Measurements from ENCODE around the gene C4orf51.

The C4orf51 gene

DNA sequence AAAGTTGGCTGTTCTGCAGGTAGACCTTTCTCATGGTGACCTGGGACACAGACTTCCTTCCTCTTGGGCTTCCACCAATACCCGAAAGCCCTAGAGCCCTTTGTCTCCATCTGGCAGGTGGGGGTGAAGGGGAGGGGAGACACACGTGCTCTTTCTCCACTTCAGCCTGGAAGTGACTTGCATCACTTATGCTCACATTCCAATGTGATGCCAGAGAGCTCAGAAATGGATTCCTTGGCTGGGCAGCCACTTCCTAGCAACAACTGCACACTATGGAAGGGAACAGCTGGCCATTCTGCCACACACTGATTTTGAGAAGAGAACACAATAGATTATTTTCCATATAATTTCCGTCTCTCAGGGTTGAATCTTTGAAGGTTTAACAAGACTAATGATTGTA is 36.3 kb downstream of the C4orf51 start:
- DNase-seq, result no peak

DNA sequence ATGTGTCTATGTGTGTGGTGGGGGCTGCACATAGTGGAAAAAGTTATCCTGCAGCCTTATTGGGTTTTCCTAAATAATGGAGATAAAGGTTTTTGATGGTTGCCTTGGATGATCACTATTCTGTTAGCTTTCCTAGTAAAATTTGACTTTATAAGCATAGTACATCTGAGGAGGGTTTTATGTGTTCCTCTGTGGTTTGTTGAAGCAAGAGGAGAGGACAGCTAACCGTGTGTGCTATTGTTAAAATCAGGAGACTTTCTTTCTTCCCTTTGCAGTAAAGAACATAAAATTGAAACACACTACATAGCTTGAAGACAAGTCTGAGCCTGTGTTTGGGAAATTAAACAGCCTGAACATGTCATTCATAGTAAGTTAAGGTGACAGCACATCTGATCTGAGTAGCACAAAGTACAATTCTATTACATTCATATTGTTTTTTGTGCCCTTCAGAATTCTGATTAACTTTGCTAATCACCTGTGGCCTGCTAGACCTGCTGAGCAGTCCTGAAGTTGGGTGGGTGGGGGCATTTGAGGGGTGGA is 36.8 kb downstream of the C4orf51 start:
- no peak for DNase-seq

DNA sequence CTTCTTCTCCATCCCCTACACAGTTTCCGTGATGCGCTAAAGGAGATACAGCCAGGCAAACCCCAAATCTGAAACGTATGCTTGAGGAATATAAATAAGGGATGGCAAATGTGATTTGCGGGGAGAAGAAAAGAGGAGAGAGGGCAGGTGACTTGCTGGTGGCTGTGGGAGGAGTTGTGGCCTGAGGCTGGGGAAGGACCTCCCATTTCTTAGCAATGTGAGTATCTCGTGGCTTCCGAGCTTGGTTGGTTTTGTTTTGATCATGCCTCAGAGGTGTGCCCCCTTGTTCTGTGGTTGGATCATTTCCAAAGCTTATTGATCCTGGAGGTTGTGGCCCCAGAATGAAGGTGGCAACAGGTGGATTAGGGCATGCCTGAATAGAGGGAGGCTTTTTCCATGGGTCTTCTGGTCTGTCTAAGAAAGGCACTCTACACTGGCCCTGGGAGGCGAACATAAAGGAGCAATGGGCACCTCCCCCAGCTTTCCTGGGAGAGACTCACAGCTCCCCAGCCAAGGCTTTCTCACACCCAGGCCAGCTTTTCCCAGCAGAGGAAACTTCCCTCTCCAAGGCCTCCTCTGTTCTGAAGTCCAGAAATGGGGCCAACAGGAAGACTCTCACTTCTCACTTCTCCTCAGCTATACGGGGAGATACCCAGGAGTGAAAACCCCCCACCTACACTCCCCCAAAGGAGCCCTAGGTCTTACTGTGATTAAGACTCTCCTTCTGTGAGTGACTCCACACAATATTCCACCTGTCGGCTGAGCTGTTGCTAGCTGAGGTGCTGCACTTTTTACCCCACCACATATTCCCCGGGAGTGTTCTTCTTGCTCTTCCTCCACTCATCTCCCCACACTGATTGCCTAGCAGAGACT is 40.0 kb downstream of the C4orf51 start:
- DNase-seq, result no peak

DNA sequence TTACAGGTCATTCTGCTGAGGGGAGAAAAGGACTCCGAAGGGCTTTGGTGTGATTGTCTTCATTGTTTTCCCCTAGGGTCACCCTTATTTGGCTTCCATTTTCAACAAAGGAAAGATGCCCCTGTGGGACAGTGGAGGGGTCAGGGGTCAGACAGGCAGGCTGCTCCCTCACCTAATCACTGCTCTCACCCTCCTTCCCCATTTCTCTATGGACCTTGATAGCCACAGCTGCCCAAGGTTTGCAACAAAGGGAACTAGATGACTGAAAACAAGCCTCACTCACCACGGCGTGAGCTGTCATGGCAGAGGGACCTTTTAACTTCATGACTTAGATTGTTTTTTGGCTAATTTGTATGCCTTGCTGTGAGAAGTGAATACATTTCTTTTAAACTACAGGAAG is 40.7 kb downstream of the C4orf51 start:
- no peak for DNase-seq

DNA sequence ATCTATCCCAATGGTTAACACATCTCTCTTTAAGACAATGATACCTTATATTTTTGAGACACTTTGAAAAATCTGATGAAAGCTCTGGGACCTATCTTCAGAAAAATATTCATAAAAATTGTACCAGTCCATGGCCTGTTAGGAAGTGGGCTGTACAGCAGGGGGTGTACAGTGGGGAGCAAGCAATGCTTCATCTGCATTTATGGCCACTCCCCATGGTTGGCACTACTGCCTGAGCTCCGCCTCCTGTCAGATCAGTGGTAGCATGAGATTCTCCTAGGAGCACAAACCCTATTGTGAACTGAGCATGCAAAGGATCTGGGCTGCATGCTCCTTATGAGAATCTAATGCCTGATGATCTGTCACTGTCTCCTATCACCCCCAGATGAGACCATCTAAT is 42.6 kb downstream of the C4orf51 start:
- DNase-seq, result no peak

DNA sequence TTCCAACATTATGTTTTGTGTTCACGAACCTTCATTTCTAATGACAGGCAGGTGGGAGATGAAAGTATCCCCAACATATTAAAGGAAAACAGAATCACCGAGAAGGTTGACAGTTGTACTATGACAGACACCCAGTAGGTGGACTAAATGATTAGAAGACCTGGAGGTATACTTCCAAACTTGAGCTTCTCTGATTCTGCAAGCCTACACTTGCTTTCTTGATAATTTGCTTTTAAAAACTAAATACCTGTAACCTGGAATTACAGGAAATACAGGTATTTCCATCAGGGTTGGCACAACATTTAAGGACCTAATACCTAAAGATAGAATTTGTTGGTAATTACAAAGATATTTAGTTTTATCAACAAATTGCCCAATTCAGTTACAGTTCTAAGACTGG is 43.4 kb downstream of the C4orf51 start:
- DNase-seq, result no peak

DNA sequence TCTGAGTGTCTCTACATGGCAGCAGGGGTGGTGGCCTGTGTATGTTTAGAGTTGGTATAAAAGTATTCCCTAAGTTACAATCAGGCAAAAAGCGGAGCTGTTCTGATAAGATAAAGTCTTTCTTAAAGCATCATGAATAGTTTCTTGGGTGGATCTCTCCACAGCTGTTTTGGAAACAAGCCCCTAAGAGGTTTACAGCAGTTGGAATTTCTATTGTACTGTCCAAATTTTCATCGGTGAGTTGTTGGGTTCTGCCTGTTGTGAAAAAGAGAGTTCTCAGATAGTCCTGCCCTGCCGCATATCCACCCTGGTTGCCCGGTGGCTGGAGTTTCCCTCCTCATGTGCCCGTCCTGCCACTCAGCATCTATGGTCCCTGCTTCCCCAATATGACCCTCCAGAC is 50.1 kb downstream of the C4orf51 start:
- no peak for DNase-seq

DNA sequence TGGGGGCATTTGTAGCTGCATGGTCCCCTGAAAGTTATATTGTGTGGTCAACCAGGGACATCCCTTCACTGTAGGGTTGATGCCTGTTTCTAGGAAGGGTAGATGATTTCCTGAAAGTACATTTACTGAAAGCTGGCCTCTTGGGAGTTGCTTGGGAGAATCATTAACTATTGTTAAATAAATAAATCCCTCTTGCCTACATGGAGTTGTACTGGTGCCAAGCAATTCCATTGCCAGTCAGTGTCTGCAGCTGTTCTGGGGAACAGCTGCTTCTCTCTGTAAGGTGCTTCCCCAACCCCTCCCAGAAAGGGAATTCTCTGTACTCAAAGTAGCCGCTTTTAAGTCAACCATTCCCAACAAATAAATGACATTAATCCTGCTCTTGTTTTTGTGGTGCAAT is 51.1 kb downstream of the C4orf51 start:
- no peak for DNase-seq

DNA sequence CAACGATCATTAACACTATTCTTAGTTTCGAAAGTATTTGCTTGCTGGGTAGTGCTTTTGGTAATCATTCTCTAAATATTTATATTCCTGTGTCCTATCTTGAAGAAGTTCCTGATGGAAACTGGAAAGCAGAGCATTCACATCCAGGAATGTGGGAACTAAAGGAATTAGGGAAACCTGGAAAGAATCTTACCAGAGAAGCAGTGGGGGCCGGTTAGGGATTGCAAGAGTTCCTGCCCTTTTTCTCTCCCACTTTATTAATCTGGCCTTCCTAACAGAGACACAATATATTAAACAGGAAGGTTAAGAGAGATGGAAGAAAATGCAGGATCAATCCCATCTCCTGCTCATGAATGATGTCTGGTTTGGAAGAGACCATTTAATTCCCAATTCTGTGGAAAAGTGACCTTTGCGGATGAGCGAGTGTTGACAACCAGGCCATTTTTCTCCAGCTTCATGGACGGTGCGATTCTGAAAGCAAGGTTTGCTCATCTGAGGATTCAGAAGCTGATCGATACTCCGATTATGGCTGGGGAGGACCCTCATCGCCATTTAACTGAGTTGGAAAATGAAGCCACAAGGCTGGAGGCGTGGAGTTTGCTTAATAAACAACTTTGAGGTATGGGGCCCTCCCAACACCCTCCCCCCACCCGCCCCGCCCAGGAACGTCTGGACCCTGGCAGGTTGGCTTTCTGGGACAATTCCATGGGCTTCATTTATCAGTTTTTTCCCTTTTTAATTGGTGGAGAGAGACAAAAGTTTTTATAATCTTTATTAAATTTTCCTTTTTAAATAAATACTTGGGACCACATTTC is 52.3 kb downstream of the C4orf51 start:
- DNase-seq, result no peak

DNA sequence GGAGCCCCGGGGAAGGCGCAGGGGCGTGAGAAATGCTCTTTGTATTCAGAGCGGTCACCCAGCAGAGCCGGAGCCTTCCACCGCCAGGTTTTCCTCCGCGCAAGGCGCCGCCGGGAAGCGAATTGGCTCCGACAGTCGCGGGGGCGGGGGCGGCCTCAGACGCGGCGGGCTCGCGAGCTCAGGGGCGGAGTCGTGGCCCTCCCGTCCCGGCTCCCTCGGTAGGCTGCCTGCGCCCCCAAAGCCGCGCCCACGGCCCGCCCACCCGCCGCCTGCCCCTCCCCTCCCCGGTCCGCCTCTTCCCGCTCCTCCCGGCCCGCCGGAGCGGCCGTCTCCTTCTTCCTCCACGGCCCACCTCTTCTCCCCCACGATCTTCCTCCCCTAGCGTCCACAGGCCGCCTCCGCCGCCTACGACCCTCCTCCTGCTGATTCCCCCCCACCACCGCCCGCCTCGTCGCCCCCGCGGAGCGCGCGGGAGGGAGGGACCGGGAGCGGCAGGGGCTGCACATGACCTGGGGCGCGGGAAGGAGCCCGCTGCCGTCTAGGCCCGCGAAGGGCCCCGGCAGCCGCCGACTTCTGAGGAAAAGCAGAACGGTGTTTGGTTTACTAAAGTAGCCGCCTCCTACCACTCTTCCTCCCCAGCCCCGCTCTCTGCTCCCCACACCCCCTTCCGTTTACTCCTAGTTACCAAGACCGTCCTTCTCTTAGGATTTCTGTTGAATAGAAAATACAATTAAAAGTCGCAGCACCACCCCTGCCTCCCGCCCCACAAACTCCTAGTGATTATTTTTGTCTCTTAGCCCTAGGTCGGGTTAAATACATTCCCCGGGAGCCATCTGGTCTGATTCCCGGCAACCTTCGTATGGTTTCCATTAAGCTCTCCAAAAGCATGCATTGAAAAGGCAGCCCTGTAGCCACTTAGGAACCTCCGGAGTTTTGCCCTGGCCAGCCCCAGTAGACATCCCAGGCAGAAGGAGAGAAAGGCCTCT is 53.2 kb downstream of the C4orf51 start:
- peak; percentile 63 for DNase-seq

DNA sequence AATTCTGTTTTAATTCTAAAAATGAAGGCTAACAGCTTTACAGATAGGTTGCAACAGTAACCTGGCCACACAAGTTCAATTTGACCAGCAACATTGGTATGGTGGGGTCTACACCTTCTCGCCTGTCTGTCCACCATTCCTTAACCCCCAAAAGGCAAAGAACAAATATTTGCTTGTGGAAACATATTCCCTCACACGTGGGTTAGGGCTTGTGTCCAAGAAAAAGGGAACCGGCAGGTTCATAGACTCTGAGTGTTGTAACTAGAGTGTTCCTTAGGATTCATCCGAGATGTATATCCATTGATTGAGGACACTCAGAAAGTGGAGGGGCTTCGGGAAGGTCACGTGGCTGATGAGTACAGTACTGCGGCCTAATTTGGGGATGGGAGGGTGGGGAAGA is 54.1 kb downstream of the C4orf51 start:
- DNase-seq, result no peak

DNA sequence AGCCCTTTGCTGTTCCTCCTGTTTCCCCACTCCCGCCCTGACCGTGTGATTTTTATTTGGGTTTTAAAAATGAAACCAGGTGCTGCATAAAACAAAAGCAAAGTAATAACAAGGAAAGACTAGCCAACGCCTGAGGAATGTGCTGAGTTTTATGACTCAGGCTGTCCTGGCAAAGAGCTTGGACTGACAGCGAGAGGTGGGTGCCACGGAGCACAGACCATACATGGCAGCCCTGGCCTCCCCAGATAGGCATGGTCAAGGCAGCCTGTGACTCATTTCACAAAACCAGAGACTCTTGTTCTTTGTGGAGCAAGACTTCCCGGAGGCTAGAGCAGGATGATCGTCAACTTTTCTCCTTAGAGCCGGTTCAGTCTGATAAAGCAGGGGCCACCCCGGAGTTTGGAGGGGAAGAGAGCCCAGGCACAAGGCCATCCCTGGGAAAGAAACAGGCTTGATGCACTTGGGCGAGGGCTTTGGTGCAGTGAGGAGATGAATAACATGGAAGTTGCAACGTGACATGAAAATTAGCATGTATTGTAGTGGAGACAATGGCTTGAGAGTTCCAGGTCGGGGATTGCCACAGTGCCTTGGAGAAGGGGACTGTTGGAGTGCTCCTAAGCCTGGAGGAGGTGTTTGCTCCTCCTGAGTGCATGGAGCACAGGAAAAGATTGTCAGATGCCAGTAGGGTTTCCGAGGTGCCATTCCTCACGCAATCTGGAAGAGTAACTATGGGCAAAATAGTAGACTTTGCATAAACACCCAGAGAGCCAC is 54.8 kb downstream of the C4orf51 start:
- DNase-seq, result no peak

DNA sequence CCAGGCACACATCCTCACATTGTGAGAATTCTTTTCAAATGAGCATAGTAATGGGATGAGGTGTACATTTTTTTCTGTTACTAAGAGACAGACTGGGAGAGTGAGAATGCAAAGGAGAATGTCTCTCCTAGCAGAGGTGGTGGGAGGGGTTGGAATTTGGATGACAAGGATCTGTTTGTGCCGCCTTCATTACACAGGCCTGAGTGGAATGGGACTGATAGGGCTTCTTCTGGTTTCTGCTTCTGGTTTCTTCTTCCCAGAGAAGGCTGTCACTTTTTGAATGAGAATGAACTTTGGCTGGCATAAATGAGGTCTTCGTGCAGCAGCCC is 55.4 kb downstream of the C4orf51 start:
- DNase-seq, result no peak

DNA sequence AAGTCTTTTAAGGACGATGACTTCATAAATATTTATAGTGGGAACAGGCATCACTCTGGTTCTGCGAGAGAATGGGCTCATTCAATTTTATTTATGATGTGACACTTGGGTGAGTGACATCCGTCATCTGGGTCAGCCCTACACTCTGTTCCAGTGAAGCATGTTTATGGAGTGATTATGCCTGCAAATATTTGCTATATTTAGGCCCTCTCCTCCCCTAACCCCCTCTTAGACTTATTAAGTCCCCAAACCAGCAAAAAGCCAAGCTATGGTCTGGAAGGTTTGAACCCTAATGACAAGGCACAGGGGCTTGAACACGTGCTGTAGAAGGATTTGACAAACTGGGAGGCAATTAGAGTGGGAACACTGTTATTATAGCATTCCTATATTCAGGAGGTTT is 55.9 kb downstream of the C4orf51 start:
- no peak for DNase-seq

DNA sequence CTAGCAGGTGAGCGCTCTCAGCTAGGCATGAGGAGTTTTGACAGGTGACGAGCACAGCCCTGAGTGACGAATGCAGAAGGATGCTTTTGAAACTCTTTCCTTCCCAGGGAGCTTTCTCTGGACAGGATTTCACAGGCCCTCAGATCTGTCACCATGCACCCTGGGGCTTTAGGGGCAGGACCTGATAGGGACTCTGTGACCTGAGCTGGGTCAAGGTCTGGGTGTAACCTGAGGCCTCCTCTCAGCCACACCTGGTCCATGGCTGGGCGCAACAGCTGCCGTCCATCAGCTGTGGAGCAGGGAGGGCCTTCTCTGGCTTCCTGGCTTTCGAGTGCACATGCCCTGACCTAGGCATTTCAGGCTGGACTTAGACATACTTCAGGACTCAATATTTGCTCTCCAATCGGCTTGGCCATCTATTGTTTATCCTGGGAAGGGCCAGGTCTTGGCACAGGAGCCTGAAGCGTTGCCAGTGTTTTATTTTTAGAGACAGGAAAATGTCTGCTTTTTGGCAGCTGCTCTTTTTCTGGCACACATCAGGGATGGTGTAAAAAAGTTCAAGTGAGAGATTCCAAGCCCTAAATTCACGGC is 56.4 kb downstream of the C4orf51 start:
- DNase-seq, result no peak

DNA sequence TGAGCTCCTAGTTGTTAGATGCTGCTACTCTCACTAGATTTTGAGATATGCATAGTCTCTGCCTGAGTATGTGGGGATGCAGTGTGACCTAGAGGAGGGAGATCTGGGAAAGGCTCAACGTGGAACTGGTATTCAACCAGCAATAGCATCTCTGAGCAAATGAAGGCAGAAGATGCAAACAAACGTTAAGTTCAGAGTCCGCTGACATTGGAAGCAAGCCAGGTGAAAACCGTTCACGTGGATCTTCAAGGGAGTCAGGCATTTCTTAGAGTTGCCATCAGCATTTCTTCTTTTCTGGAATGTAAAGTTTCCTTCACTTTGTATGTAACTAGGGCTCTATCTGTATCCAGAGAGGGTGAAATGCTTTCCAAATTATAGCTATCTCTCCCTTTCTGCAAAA is 59.9 kb downstream of the C4orf51 start:
- no peak for DNase-seq

DNA sequence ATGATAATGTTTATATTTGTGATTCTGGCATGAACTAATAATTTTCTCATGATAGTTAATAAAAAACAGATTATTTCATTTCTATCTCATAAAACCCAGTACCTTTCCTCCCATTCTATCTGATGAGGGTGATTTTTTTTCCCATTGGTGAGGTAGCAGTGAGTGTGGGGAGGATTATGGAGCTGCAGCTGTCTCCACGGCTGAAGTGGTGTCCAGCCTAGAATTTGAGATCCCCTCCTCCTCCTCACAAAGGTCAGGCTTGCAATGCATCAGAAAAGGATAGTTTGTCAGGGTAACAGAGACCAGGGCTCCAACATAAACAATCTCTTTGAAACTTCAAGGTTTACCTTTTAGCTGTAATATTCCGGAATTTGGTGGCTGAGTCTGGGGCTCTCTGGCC is 60.9 kb downstream of the C4orf51 start:
- no peak for DNase-seq

DNA sequence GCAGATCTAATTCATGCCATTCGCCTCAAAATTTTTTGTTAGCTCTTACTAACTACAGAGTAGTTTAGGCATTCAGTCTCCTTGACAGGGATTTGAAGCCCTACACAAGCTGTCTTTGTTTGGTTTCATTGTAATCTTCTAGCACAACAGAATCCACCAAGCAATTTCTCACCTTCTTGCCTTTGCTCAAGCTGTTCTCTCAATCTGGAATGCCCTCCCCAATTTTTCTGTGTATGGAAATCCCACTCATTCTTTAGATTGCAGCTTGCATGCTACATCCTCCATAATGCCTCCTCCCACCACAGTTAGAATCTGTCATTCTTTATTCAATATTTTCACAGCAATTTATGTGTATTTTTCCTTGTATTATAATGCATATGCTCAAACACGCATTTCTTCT is 63.7 kb downstream of the C4orf51 start:
- no peak for DNase-seq

DNA sequence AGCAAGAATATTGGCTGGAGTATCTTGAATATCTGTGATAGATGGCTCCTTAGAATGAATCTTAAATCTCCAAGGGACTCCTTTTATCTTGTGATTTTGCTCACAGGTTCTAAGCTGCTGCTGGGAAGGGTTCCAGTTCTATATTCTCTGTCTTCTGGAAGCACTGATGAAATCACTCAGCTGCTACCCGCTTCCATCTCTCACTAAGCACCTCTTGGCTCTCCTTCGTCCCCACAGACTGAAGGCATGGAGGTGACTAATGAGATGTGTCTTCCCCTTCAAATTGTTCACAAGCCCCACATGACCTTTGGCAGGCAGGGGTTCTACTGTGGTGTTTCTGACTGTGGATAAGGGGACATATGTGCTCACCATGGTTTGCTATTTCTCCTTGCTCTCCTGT is 75.9 kb downstream of the C4orf51 start:
- DNase-seq, result no peak

DNA sequence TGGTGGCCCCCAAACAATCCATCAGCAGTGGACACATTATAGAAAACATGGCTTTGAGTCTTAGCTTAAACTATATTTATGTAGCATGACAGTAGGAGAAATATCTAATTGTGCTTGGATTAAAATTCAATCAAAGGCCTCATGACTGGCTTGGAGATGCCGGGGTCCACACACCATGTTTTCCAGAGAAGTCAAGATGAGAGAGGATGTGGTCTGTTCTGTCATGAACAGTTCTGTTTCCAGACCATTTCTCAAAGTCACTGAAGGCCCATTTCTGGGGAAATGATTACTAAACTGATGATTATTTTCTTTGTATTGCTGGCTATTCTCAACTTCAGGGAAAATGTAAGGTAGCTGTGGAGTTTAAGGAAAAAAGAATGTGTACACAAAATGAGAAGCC is 76.3 kb downstream of the C4orf51 start:
- DNase-seq, result no peak

DNA sequence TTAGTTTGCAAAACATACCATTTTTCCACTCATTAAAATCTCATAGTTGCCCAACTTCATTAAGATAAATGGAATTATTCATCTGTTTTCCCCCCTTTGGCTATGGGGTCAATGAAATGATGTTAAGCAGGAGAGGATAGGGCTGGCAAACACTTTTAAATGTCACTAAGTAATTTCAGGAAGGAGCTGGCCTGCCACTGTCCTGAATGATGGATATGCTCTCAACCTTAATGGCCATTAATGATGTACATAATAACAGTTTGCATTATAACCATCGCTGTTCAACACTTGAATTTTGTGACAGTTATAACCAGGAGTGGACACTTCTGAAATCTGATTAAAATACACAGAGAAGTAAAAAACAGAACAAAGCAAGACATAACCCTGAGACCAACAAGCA is 77.2 kb downstream of the C4orf51 start:
- DNase-seq, result no peak

DNA sequence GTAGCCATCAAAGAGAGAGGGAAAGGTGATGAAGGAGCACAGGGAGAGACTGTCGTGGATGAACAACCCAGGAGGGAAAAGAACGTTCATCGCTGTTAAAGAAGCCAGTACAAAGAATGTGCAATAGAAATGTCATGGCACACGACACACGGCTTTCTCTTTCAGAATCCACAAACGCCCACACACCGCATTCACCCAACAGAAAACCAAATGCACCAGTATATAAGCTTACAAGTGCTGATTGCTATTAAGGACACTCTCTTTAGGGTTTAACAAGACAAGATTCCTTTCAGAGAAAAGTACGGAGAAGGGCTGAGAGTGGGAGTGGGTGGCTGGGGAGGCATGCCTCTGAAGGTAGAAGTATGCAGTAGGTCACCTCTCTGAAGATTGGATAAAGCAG is 80.2 kb downstream of the C4orf51 start:
- DNase-seq, result no peak

Measured in central memory CD4-positive, alpha-beta T cell (primary cell).